ENCODE data around the gene FNIP2. TPM values are rescaled to one million over a fixed set of nuclear protein-coding genes. Genes with fewer than 3 reads are reported as not detected.
"Not testable (repeated sequence)": the region's sequence is repeated elsewhere in the genome, so short reads cannot be mapped to it uniquely, and the experiment has no call there.

Gene FNIP2
- total and polyA plus RNA-seq, 9 of the 15 experiments (the other 6 are each of a cell fraction or from before 2014, with no cell fraction given): 1.7 to 15.5 (median 8.3) TPM

DNA sequence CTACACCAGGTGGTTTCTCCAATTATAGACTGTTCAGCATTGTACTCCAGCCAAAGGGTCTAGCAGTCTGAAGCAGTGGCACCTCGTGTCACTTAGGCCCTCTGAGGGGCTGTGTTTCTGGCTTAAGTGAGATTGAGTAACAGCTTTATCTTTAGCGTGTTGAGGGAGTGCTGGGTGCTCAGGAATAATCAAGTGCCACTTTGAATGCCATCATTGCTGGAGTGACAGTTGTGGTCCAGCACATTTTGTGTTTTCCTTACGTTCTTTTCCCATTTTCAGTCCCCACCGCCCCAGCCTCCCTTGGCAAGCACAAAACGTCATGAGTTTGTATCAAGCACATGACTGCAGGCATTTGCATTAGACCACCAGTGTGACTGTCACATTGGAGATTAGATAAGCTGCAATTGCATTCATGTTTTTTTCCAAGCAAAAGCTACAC is 58.7 kb downstream of the FNIP2 start (continued):
- TF ChIP-seq USF2 (CRISPR knock-in tag; IDR thresholded peaks at IDR 0.05): peak; percentile 37
- 0 out of 4 replicates have a peak, but pooled peaks of 1 of the 2 experiments have one; percentile 7 for TF ChIP-seq TEAD1 (CRISPR knock-in tag; IDR thresholded peaks at IDR 0.05)
- peak; percentile 53 for TF ChIP-seq DPF2 (IDR thresholded peaks at IDR 0.05)

DNA sequence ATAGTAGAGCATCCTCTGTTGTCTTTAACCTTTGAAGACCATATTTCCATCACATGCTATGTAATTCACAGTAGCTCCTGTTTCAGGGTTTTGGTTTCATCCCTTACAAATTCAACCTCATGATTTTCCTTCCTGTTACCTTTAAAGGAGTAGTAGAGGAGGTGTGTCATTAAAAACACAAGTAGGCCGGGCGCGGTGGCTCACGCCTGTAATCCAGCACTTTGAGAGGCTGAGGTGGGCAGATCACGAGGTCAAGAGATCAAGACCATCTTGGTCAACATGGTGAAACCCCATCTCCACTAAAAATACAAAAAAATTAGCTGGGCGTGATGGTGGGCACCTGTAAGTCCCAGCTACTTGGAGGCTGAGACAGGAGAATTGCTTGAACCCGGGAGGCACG is 59.3 kb downstream of the FNIP2 start:
- intact Hi-C loops (cut with micrococcal nuclease): loop anchor here (10.0 kb wide), 1 partner anchor 53 kb away; no protein-coding TSS in a partner anchor
- POLR2A ChIA-PET: interaction anchor here (1.0 kb wide), 1 partner anchor 104 kb away, joined by 7 read pairs; no protein-coding TSS in a partner anchor
- FAIRE-seq; in situ Hi-C loops (cut with MboI); H4K20me1 ChIP-seq (replicated peaks; ENCODE audit: control insufficient read depth, insufficient read depth, low read length); ATAC-seq; H3K4me3 ChIP-seq; DNase-seq (ENCODE audit: extremely low read depth in 1 of 4, low spot score in 3 of 4); H3K9ac ChIP-seq (ENCODE audit: insufficient read depth in 1 of 2, low read depth in 2 of 2, low read length in 2 of 2); CTCF ChIA-PET (ENCODE audit: low intra/inter-chr PET ratio); H3K4me2 ChIP-seq (ENCODE audit: insufficient read depth, low read length); H2AFZ ChIP-seq (ENCODE audit: low read depth, low read length); H3K27ac ChIP-seq (ENCODE audit: extremely low read depth, low read depth, low read length); H3K27me3 ChIP-seq (ENCODE audit: control insufficient read depth in 2 of 2, insufficient read depth in 2 of 2, low read length in 2 of 2); H3K9me3 ChIP-seq (replicated peaks; ENCODE audit: control insufficient read depth, insufficient read depth, low read depth, low read length); BruUV-seq (replicated peaks); H3K79me2 ChIP-seq (ENCODE audit: control insufficient read depth, insufficient read depth, low read length); H3K9me1 ChIP-seq (ENCODE audit: control insufficient read depth, insufficient read depth, low read length): not testable (repeated sequence)
- Histone ChIP-seq H3K4me1 (replicated peaks in 1 of 2; ENCODE audit: control insufficient read depth in 2 of 2, insufficient read depth in 2 of 2, low read length in 2 of 2) (peaks cover 12 to 47% of the 10 kb centered on the region in 2 experiments; a peak in 4 of 5 replicates), H3K36me3 (ENCODE audit: control insufficient read depth, insufficient read depth, low read length) (peaks cover 14% of the 10 kb centered on the region)
- 88% methylated on average over 8 of the region's 8 CpGs for WGBS (ENCODE audit: insufficient coverage, low coverage, missing lambda C conversion rate)

Data from K562 (cell line).